Temporal lobe (tissue), 1 donor: ENCODE results near the gene OR1A1. TPM values are rescaled to one million over a fixed set of nuclear protein-coding genes. Genes with fewer than 3 reads are reported as not detected.

Source experiments
- total RNA-seq: library from RNA; depleted of rRNA; stranded (reverse); fragments of >200 nt; gene quantifications from one replicate; pipeline ENCODE4 v1.2.3, GENCODE V29; 2014

Gene OR1A1
- total RNA-seq, 1 donor from 2014 or later: not detected

Other genes starting within 250 kb of the OR1A1 start
- gene OR1D5, start 144.1 kb upstream of the OR1A1 start, total RNA-seq: not detected
- gene OR1D2, start 103.2 kb upstream of the OR1A1 start, total RNA-seq: not detected
- gene OR1G1, start 80.1 kb upstream of the OR1A1 start, total RNA-seq: not detected
- gene OR1A2, start 10.1 kb upstream of the OR1A1 start, total RNA-seq: not detected
- 0.49 TPM for gene OR3A1, start 90.7 kb downstream of the OR1A1 start, total RNA-seq
- 0.49 TPM for gene OR3A2, start 178.6 kb downstream of the OR1A1 start, total RNA-seq
- gene OR1E1, start 190.7 kb downstream of the OR1A1 start, total RNA-seq: under 0.01 TPM
- gene OR3A3, start 203.7 kb downstream of the OR1A1 start, total RNA-seq: not detected
- gene OR1E2, start 226.2 kb downstream of the OR1A1 start, total RNA-seq: not detected